AG09309 (cell line): ENCODE measurements around the gene TRAPPC6A.

Source experiments
- DNase-seq: peaks from one replicate; pipeline ENCODE4 v3.0.0-alpha.2; 2010; ENCODE audit warnings: low read depth
- H3K4me3 ChIP-seq: 2 replicates; pipeline ENCODE4 v1.5.1; 2011; ENCODE audit warnings: mild to moderate bottlenecking, low read depth, low read length, moderate library complexity; ENCODE audit not compliant: control insufficient read depth
- CTCF ChIP-seq: IDR thresholded peaks from 2 replicates; pipeline ENCODE4 v1.5.1; 2011; ENCODE audit warnings: mild to moderate bottlenecking, low read depth, low read length, inconsistent platforms; ENCODE audit not compliant: insufficient read depth, control insufficient read depth; ENCODE audit errors: missing control alignments

The TRAPPC6A gene

DNA sequence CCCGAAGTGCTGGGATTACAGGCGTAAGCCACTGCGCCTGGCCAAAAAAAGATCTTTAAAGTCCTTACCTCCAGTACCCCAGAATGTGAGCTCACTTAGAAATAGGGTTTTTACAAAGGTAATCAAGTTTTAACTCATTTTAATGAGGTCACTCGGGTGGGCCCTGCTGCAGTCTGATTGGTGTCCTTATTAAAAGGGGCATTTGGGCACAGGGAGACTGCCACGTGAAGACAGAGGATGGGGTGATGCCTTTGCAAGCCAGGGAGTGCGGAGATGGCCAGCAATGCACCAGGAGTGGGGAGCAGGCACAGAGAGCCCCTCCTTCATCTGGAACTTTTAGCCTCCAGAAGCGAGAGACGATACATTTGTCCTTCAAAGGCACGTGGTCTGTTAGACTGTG is 28.9 kb downstream of the TRAPPC6A start:
- no peak for TF ChIP-seq CTCF
- H3K4me3 ChIP-seq = no peak overlapping the region
- DNase-seq = no peak

- no peak for TF ChIP-seq CTCF
- no peak overlapping the region for H3K4me3 ChIP-seq
- DNase-seq = no peak
These were observed 30.0 kb downstream of the TRAPPC6A start for GRCh38 chr19:45147835-45148676.

GRCh38 chr19:45146741-45147205 is 31.3 kb downstream of the TRAPPC6A start:
- TF ChIP-seq CTCF = no peak

GRCh38 chr19:45146251-45146650 is 31.8 kb downstream of the TRAPPC6A start:
- no peak overlapping the region for H3K4me3 ChIP-seq
- no peak for TF ChIP-seq CTCF
- no peak for DNase-seq

More at GRCh38 chr19:45146741-45147205, 31.3 kb downstream of the TRAPPC6A start:
- no peak for DNase-seq
- no peak overlapping the region for H3K4me3 ChIP-seq

GRCh38 chr19:45145270-45146189 is 32.5 kb downstream of the TRAPPC6A start:
- TF ChIP-seq CTCF = no peak
- DNase-seq = no peak
- no peak overlapping the region for H3K4me3 ChIP-seq

DNA sequence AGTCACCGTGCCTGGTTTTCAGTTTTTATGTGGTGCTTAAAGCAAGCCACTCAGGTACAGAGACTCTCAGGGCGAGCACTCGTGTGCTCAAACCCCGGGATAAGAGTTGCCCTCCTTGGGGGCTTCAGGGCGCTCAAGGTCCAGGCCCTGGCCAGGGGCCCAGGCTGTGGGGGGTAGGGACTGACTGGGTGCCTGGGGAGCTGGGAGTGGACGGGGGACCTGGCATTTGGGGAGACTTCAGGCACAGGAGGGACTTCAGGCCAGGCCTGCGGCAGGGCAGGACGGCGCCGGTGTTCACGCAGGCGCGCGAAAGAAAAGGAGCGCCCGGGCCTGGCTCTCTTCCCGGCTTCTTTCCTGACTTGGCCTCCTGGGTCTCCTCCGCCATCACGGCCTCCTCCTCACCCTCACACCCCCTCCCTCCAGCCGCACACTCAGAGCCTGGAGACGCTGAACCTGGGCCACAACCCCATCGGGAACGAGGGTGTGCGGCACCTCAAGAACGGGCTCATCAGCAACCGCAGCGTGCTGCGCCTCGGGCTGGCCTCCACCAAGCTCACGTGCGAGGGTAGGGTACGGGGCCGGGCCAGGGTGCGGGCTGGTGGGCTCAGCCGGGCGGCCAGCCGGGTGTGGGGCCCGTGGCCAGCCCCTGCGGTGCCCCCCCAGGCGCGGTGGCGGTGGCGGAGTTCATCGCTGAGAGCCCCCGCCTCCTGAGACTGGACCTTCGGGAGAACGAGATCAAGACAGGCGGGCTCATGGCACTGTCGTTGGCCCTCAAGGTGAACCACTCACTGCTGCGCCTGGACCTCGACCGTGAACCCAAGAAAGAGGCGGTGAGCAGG is 33.4 kb downstream of the TRAPPC6A start:
- no peak overlapping the region for H3K4me3 ChIP-seq
- no peak for DNase-seq
- no peak for TF ChIP-seq CTCF
